HepG2 (cell line): ENCODE measurements around the gene ARHGAP9. TPM values are rescaled to one million over a fixed set of nuclear protein-coding genes. Genes with fewer than 3 reads are reported as not detected.

Source experiments
- ADNP ChIP-seq: sonication (generic); formaldehyde crosslinking; IDR thresholded peaks from 2 replicates; pipeline ENCODE4 v1.4.0; 2020; ENCODE audit warnings: missing genetic modification reagents
- GTF2F1 ChIP-seq: fragments of 150-350 bp; IDR thresholded peaks from 2 replicates; pipeline ENCODE4 v1.6.1; 2014; ENCODE audit warnings: low read length
- HNRNPL ChIP-seq: fragments of 200-400 bp; formaldehyde crosslinking; IDR thresholded peaks from 2 replicates; pipeline ENCODE4 v1.6.1; 2017; ENCODE audit warnings: mild to moderate bottlenecking, low read depth, low read length
- KAT7 ChIP-seq: IDR thresholded peaks from 2 replicates; pipeline ENCODE4 v1.6.1; 2018; ENCODE audit warnings: borderline replicate concordance, missing compliant biosample characterization
- NPAS2 ChIP-seq: sonication (generic); formaldehyde crosslinking; IDR thresholded peaks from 2 replicates; pipeline ENCODE4 v1.8.0; 2022; ENCODE audit warnings: mild to moderate bottlenecking, missing genetic modification reagents, borderline replicate concordance
- NR2F1 ChIP-seq, 2 experiments: fragments of 450-650 bp in 1 of 2; formaldehyde crosslinking in 1 of 2; IDR thresholded peaks; 2 replicates each; pipeline versions ENCODE4 v1.5.0 to v1.6.1; 2016 to 2020; ENCODE audit warnings: mild to moderate bottlenecking in 1 of 2, missing compliant biosample characterization in 1 of 2, missing genetic modification reagents in 1 of 2, moderate library complexity in 1 of 2
- NR3C1 ChIP-seq: sonication (generic); formaldehyde crosslinking; IDR thresholded peaks from 2 replicates; pipeline ENCODE4 v1.4.0; 2020; ENCODE audit warnings: missing genetic modification reagents
- PAXIP1 ChIP-seq: sonication (generic); formaldehyde crosslinking; conservative IDR thresholded peaks from 2 replicates; pipeline ENCODE4 v1.4.0; 2020; ENCODE audit warnings: mild to moderate bottlenecking, missing genetic modification reagents, moderate library complexity
- PPARG ChIP-seq: conservative IDR thresholded peaks from 2 replicates; pipeline ENCODE4 v1.6.1; 2016; ENCODE audit warnings: missing biosample characterization, missing genetic modification reagents
- REXO4 ChIP-seq: sonication (generic); formaldehyde crosslinking; IDR thresholded peaks from 2 replicates; pipeline ENCODE4 v1.8.0; 2022; ENCODE audit warnings: missing genetic modification reagents, mild to moderate bottlenecking, borderline replicate concordance
- SAP130 ChIP-seq: IDR thresholded peaks from 2 replicates; pipeline ENCODE4 v1.6.1; 2016; ENCODE audit warnings: low read depth
- SOX5 ChIP-seq: IDR thresholded peaks from 2 replicates; pipeline ENCODE4 v1.6.1; 2016; ENCODE audit warnings: borderline replicate concordance
- TARDBP ChIP-seq: sonication (generic); formaldehyde crosslinking; IDR thresholded peaks from 2 replicates; pipeline ENCODE4 v1.8.0; 2022; ENCODE audit warnings: mild to moderate bottlenecking, missing genetic modification reagents
- ZFP41 ChIP-seq: sonication (generic); formaldehyde crosslinking; IDR thresholded peaks from 2 replicates; pipeline ENCODE4 v1.4.0; 2020; ENCODE audit warnings: mild to moderate bottlenecking, missing genetic modification reagents, borderline replicate concordance
- ZNF44 ChIP-seq: sonication (generic); formaldehyde crosslinking; IDR thresholded peaks from 2 replicates; pipeline ENCODE4 v1.5.1; 2020; ENCODE audit warnings: mild to moderate bottlenecking, missing genetic modification reagents
- ZNF670 ChIP-seq: sonication (generic); formaldehyde crosslinking; IDR thresholded peaks from 2 replicates; pipeline ENCODE4 v1.8.0; 2022; ENCODE audit warnings: mild to moderate bottlenecking, missing genetic modification reagents, borderline replicate concordance
- ZNF747 ChIP-seq: sonication (generic); formaldehyde crosslinking; IDR thresholded peaks from 2 replicates; pipeline ENCODE4 v1.8.1; 2023; ENCODE audit warnings: missing genetic modification reagents, mild to moderate bottlenecking, borderline replicate concordance
- ZNF878 ChIP-seq: sonication (generic); formaldehyde crosslinking; IDR thresholded peaks from 2 replicates; pipeline ENCODE4 v1.8.1; 2023; ENCODE audit warnings: mild to moderate bottlenecking, missing genetic modification reagents, moderate library complexity
- ZNF879 ChIP-seq: sonication (generic); formaldehyde crosslinking; IDR thresholded peaks from 2 replicates; pipeline ENCODE4 v1.8.1; 2023; ENCODE audit warnings: missing genetic modification reagents
- polyA plus RNA-seq, 8 experiments: library from polyadenylated mRNA; depleted of rRNA in 3 of 8; stranded (reverse) in 7 of 8; unstranded in 1 of 8; fragments of >200 nt; fragmentation: Illumina TruSeq in 4 of 8; extraction: Trizol in 4 of 8; gene quantifications; 2 replicates each; pipeline versions ENCODE4 v1.2.1 to v1.2.3, GENCODE V29; 2011 to 2016; ENCODE audit warnings: low read depth in 4 of 8, missing spikeins in 1 of 8, mixed read lengths in 1 of 8; ENCODE audit not compliant: insufficient read depth in 1 of 8
- total RNA-seq, 5 experiments: library from RNA; depleted of rRNA; stranded (reverse); fragments of >200 nt; fragmentation: Illumina TruSeq; extraction: Trizol; gene quantifications; 2 replicates each; pipeline ENCODE4 v1.2.3, GENCODE V29; 2016; ENCODE audit warnings: low read depth in 1 of 5
- TF ChIP-seq, protein P1 (sequence below): IDR thresholded peaks from 2 replicates; pipeline ENCODE4 v1.6.1; 2012; ENCODE audit warnings: low read depth, low read length, improper control_type of control experiment
- TF ChIP-seq, protein P2 (sequence below): sonication (generic); formaldehyde crosslinking; IDR thresholded peaks from 2 replicates; pipeline ENCODE4 v1.4.0; 2020; ENCODE audit warnings: mild to moderate bottlenecking, missing genetic modification reagents
- TF ChIP-seq, protein P3 (sequence below): sonication (generic); formaldehyde crosslinking; IDR thresholded peaks from 2 replicates; pipeline ENCODE4 v1.4.0; 2020; ENCODE audit warnings: missing genetic modification reagents, low read depth, mild to moderate bottlenecking, borderline replicate concordance
- TF ChIP-seq, protein P4 (sequence below): IDR thresholded peaks from 2 replicates; pipeline ENCODE4 v1.6.1; 2018; ENCODE audit warnings: missing genetic modification reagents, mild to moderate bottlenecking, missing compliant biosample characterization

Gene ARHGAP9
- total and polyA plus RNA-seq, 2 of the 13 experiments (the other 11 are each of a cell fraction or from before 2014, with no cell fraction given) = 0.18 to 1.2 TPM

- TF ChIP-seq, protein P1, sequence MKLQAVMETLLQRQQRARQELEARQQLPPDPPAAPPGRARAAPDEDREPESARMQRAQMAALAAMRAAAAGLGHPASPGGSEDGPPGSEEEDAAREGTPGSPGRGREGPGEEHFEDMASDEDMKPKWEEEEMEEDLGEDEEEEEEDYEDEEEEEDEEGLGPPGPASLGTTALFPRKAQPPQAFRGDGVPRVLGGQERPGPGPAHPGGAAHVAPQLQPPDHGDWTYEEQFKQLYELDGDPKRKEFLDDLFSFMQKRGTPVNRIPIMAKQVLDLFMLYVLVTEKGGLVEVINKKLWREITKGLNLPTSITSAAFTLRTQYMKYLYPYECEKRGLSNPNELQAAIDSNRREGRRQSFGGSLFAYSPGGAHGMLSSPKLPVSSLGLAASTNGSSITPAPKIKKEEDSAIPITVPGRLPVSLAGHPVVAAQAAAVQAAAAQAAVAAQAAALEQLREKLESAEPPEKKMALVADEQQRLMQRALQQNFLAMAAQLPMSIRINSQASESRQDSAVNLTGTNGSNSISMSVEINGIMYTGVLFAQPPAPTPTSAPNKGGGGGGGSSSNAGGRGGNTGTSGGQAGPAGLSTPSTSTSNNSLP = no peak
- TF ChIP-seq ZNF747 (CRISPR knock-in tag) = 0 out of 2 replicates have a peak, but pooled peaks have one; percentile 32
- 0 out of 2 replicates have a peak, but pooled peaks have one; percentile 44 for TF ChIP-seq GTF2F1
- no peak for TF ChIP-seq ZNF878
- TF ChIP-seq ZNF879 (CRISPR knock-in tag) = 0 out of 2 replicates have a peak, but pooled peaks have one; percentile 46
- TF ChIP-seq TARDBP (CRISPR knock-in tag) = peak; percentile 71; the same call in 1 of the 2 replicates
- TF ChIP-seq PPARG = 0 out of 2 replicates have a peak, but pooled peaks have one; percentile 11
- 0 out of 2 replicates have a peak, but pooled peaks have one; percentile 34 for TF ChIP-seq PAXIP1
- TF ChIP-seq NR3C1 (CRISPR knock-in tag) = no peak
- no peak for TF ChIP-seq REXO4 (CRISPR knock-in tag)
- peak; percentile 73; the same call in 1 of the 2 replicates for TF ChIP-seq ZNF670 (CRISPR knock-in tag)
- TF ChIP-seq ZNF44 (CRISPR knock-in tag) = peak; percentile 34; the same call in 1 of the 2 replicates
- TF ChIP-seq ZFP41 (CRISPR knock-in tag) = peak; percentile 72; the same call in 1 of the 2 replicates
- peak; percentile 96; the same call in 1 of the 2 replicates for TF ChIP-seq KAT7 (CRISPR knock-in tag)
- TF ChIP-seq SOX5 (CRISPR knock-in tag) = peak; percentile 61
- TF ChIP-seq, protein P2, sequence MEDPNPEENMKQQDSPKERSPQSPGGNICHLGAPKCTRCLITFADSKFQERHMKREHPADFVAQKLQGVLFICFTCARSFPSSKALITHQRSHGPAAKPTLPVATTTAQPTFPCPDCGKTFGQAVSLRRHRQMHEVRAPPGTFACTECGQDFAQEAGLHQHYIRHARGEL = no peak
- TF ChIP-seq, protein P3, sequence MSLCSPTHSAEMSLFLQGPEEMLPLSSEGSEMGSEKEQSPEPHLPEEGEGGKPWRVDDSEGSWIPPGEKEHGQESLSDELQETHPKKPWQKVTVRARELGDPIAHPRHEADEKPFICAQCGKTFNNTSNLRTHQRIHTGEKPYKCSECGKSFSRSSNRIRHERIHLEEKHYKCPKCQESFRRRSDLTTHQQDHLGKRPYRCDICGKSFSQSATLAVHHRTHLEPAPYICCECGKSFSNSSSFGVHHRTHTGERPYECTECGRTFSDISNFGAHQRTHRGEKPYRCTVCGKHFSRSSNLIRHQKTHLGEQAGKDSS = peak; percentile 82; the same call in 1 of the 2 replicates
- TF ChIP-seq ADNP (CRISPR knock-in tag) = no peak
- TF ChIP-seq NPAS2 (CRISPR knock-in tag) = no peak
- TF ChIP-seq, protein P4, sequence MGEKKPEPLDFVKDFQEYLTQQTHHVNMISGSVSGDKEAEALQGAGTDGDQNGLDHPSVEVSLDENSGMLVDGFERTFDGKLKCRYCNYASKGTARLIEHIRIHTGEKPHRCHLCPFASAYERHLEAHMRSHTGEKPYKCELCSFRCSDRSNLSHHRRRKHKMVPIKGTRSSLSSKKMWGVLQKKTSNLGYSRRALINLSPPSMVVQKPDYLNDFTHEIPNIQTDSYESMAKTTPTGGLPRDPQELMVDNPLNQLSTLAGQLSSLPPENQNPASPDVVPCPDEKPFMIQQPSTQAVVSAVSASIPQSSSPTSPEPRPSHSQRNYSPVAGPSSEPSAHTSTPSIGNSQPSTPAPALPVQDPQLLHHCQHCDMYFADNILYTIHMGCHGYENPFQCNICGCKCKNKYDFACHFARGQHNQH = peak; percentile 68; the same call in 1 of the 2 replicates
- TF ChIP-seq HNRNPL = no peak
- TF ChIP-seq SAP130 (CRISPR knock-in tag) = peak; percentile 91
- no peak for TF ChIP-seq NR2F1 (CRISPR knock-in tag; IDR thresholded peaks at IDR 0.05)
Measured at GRCh38 chr12:57430931-57431566, 48.6 kb downstream of the ARHGAP9 start, which contains the start of gene R3HDM2 (continued).
